ENCODE data around the gene DCHS1.

The DCHS1 gene

DNA sequence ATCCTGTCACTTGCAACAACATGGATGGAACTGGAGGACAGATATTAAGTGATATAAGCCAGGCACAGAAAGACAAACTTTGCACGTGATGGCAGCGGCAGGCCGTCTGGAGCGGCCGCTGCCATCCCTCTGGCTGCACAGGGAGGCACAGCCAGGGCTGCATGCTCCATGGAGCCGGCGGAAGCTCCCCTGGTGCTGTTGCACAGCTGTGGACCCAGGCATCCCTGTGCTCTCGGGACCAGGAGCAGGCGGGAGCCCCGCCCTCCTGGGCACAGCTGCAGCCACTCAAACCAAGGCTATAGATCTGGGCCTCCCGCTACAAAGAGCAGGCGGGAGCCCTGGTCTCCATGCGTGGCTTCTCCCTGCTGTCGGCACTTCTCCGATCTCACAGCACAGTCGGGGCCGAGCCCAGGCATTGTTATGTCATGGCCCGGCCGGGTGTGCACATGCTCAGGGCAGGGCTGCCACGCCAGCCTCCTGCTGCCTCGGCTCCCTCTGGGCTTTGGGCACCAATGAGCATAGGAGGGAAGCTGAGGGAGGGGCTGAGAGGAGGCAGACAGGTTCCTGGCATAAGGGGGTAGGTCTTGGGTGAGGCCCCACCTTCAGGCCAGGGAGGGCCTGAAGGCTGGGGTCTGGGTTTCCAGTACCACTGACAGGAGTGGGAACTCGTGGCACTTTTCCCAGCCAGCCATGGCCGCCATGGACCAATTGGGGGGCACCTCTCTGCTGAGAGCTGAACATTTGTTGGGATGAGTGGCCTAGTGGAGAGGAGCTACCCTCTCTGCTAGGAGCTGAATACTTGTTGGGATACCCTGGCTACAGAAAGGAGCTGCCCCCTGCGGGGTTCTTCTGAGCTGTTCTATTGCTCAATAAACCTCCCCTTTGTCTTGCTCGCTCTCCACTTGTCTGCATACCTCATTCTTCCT is 68.9 kb downstream of the DCHS1 start:
- DNase-seq = no peak

DNA sequence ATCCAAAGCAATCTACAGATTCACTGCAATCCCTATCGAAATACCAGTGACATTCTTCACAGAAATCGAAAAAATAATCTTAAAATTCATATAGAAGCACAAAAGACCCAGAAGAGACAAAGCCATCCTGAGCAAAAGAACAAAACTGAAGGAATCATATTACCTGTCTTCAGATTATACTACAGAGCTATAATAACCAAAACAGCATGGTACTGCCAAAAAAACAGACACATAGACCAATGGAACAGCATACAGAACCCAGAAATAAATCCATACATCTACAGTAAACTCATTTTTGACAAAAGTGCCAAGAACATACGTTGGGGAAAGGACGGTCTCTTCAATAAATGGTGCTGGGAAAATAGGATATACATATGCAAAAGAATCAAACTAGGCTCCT is 71.1 kb downstream of the DCHS1 start:
- no peak for DNase-seq

DNA sequence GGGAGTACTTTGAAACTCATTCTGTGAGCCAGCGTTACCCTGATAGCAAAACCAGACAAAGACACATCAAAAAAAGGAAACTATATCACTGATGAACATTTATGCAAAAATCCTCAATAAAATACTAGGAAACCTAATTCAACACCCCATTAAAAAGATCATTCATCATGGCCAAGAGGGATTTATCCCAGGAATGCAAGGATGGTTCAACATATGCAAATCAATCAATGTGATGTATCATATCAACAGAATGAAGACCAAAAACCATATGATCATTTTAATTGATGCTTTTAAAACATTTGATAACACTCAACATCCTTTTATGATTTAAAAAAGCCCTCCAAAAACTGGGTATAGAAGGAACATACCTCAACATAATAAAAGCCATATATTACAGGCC is 72.0 kb downstream of the DCHS1 start:
- no peak for DNase-seq

DNA sequence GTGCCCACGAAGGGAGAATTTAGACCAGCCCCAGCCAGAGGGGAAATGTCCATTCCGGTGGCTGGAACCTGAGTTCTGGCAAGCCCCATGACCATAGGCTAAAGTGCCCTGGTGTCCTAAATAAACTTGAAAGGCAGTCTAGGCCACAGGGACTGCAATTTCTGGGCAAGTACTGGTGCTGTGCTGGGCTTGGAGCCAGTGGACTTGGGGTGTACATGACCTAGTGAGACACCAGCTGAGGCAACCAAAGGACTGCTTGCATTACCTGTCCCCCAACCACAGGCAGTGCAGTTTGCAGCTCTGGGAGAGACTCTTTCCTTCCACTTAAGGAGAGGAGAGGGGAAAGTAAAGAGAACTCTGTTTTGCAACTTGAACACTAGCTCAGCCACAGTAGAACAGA is 75.9 kb downstream of the DCHS1 start:
- no peak for DNase-seq

DNA sequence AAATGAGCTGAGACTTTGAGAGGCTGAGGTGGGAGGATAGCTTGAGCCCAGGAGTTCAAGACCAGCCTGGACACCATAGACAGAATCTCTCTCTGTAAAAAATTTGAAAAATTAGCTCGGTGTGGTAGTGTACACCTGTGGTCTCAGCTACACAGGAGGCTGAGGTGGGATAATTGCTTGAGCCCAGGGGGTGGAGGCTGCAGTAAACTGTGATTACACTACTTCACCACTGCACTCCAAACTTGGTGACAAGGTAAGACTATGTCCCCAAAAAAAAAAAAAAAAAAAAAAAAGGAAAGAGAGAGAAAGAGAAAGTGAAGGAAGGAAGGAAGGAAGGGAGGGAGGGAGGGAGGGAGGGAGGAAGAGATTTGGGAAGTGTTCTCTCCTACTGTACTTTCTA is 77.5 kb downstream of the DCHS1 start:
- DNase-seq = no peak

DNA sequence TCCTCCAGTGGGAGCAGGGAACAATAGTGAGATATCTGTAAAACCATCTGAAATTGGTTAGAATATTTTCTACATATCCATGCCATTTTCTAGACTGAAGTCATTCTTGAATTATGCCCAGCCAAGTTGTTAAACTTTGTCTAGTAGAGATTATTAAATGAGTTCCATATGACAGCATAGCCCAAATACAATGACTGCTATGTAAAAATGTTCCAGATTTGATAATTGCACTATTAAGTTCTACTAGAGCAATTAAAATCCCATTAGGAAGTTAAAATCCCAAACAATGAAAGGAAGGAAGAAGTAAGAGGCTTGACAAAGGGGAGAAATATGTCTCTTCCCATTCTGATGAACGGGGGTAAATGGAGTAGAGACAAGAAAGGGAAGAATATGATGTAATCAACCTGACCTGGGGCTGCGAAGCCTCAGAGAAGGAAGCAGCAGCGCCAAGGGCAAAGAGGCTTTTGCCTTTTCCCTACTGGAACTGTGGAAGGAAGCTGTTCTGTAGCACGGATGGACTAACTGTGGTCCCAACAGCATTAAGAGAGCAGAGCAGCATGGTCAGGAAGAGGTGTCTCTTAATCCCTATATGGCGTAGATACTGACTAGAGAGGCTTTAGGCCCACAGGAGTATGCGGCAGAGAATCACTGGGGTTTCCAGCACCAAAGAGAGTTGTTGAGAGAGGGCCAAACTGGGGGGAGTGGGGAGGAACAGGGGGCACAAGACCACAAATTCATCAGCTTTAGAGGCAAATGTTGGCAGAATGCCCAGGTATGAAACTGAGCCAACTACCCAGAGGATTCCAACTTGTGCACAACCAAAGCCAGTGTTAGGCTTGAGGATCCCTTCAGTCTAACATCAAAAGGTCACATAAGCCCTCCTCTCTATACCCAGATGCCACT is 78.9 kb downstream of the DCHS1 start:
- DNase-seq = peak; percentile 28

DNA sequence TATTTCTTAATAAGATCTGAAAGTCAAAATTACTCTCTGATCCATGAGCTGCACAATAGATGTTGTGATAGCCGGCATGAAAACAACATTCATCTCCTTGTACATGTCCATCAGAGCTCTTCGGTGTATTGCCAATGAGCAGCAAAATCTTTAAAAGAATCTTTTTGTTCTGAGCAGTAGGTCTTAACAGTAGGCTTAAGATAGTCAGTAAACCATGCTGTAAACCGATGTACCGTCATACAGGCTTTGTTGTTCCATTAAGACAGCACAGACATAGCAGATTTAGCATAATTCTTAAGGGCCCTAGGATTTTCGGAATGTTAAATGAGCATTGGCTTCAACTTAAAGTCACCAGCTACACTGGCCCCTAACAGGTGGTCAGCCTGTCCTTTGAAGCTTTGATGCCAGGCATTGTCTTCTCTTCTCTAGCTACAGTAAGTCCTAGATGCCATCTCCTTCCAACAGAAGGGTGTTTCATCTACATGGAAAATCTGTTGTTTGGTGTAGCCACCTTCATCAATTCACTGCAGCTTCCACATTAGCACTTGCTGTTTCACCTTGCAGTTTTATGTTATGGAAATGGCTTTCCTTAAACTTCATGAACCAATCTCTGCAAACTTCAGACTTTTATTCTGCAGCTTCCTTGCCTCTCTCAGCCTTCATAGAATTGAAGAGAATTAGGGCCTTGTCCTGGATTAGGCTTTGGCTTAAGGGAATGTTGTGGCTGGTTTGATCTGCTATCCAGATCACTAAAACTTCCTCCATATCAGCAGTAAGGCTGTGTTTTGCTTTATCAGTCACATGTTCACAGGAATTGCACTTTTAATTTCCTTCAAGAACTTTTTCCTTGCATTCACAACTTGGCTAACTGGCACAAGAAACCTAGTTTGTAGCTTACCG is 80.5 kb downstream of the DCHS1 start:
- DNase-seq = no peak

DNA sequence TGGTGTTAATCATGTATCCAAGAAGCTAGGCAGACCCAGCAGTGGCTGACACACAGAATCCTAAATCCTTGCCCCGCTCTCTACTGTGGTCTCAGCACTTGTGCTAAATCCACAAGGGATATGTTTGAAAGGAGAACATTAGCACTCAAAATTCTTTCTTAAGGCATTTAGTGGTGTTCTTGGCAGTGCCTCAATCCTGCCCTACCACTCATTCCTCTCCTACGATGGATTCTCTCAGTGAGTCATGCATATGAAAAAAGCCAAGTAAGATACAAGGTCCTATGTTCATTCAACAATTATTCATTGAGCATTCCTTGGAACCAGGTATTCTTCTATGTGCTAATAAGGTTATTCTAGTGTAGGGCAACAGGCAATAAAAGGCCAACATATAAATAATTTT is 83.4 kb downstream of the DCHS1 start:
- DNase-seq = no peak

DNA sequence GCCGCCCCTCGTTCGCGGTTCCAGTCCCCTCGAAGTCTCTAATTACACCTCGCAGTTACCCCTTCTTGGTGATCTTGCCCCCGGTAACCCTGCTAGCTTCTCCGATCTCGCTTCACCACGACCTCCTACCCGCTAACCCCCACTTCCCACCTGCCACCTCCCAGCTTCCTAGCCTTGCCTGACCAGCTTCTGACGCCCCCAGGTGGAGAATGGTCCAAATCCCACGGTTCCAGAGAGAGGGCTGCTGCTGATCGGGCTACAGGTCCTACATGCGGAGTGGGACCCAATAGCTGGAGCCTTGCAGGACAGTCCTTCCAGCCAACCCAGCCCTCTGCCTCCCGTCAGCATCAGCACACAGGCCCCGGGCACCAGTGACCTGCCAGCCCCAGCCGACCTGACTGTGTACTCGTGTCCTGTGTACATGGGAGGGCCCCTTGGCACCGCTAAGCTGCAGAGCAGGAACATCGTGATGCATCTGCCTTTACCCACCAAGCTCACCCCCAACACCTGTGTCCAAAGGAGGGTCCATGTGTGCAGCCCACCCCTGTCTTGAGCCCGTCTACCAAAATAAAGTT is 84.1 kb downstream of the DCHS1 start:
- no peak for DNase-seq
